HepG2 (cell line): ENCODE data around the gene GPR39. TPM values are rescaled to one million over a fixed set of nuclear protein-coding genes. Genes with fewer than 3 reads are reported as not detected.
A peak's percentile ranks its signal among the peaks of the same experiment; 100 is the strongest.

Experiments used
- GATA4 ChIP-seq: sonication (generic); IDR thresholded peaks from 2 replicates; pipeline ENCODE4 v1.6.1; 2016; ENCODE audit warnings: antibody characterized with exemption, low read depth, borderline replicate concordance
- MBNL3 ChIP-seq: fragments of 250-450 bp; sonication (Bioruptor Pico); conservative IDR thresholded peaks from 2 replicates; pipeline ENCODE4 v1.8.0; 2022; ENCODE audit warnings: mild to moderate bottlenecking, inconsistent platforms
- MED1 ChIP-seq: sonication (generic); formaldehyde crosslinking; IDR thresholded peaks from 2 replicates; pipeline ENCODE4 v1.4.0; 2020; ENCODE audit warnings: missing genetic modification reagents
- MEIS2 ChIP-seq: sonication (generic); formaldehyde crosslinking; IDR thresholded peaks from 2 replicates; pipeline ENCODE4 v1.9.0; 2021; ENCODE audit warnings: mild to moderate bottlenecking, missing genetic modification reagents
- RAD21 ChIP-seq: fragments of 450-650 bp; formaldehyde crosslinking; IDR thresholded peaks from 2 replicates; pipeline ENCODE4 v1.5.0; 2020; ENCODE audit warnings: mild to moderate bottlenecking
- REST ChIP-seq, 2 experiments: IDR thresholded peaks; 2 replicates each; pipeline ENCODE4 v1.6.1; 2011 to 2012; ENCODE audit warnings: low read length in 2 of 2, borderline replicate concordance in 1 of 2, low read depth in 1 of 2, mild to moderate bottlenecking in 1 of 2, moderate library complexity in 1 of 2
- SCMH1 ChIP-seq: sonication (generic); formaldehyde crosslinking; IDR thresholded peaks from 2 replicates; pipeline ENCODE4 v1.9.0; 2021; ENCODE audit warnings: missing genetic modification reagents, mild to moderate bottlenecking, borderline replicate concordance
- SP5 ChIP-seq: IDR thresholded peaks from 2 replicates; pipeline ENCODE4 v1.6.1; 2016; ENCODE audit warnings: low read depth, borderline replicate concordance
- ZNF337 ChIP-seq: sonication (generic); formaldehyde crosslinking; IDR thresholded peaks from 2 replicates; pipeline ENCODE4 v1.5.1; 2020; ENCODE audit warnings: missing genetic modification reagents, low read depth, mild to moderate bottlenecking, borderline replicate concordance
- ZNF501 ChIP-seq: sonication (generic); formaldehyde crosslinking; IDR thresholded peaks from 2 replicates; pipeline ENCODE4 v1.5.1; 2020; ENCODE audit warnings: mild to moderate bottlenecking, moderate library complexity, missing genetic modification reagents
- ZNF674 ChIP-seq: sonication (generic); formaldehyde crosslinking; IDR thresholded peaks from 2 replicates; pipeline ENCODE4 v1.5.0; 2020; ENCODE audit warnings: low read depth, mild to moderate bottlenecking, missing genetic modification reagents
- ZNF800 ChIP-seq: sonication (generic); formaldehyde crosslinking; IDR thresholded peaks from 2 replicates; pipeline ENCODE4 v1.4.0; 2020; ENCODE audit warnings: missing genetic modification reagents
- polyA plus RNA-seq, 8 experiments: library from polyadenylated mRNA; depleted of rRNA in 3 of 8; stranded (reverse) in 7 of 8; unstranded in 1 of 8; fragments of >200 nt; fragmentation: Illumina TruSeq in 4 of 8; extraction: Trizol in 4 of 8; gene quantifications; 2 replicates each; pipeline versions ENCODE4 v1.2.1 to v1.2.3, GENCODE V29; 2011 to 2016; ENCODE audit warnings: low read depth in 4 of 8, missing spikeins in 1 of 8, mixed read lengths in 1 of 8; ENCODE audit not compliant: insufficient read depth in 1 of 8
- total RNA-seq, 5 experiments: library from RNA; depleted of rRNA; stranded (reverse); fragments of >200 nt; fragmentation: Illumina TruSeq; extraction: Trizol; gene quantifications; 2 replicates each; pipeline ENCODE4 v1.2.3, GENCODE V29; 2016; ENCODE audit warnings: low read depth in 1 of 5
- TF ChIP-seq, protein P1 (sequence below): sonication (generic); formaldehyde crosslinking; IDR thresholded peaks from 2 replicates; pipeline ENCODE4 v1.5.1; 2020; ENCODE audit warnings: missing genetic modification reagents, mild to moderate bottlenecking, borderline replicate concordance
- TF ChIP-seq, protein P2 (sequence below): IDR thresholded peaks from 2 replicates; pipeline ENCODE4 v1.6.1; 2012; ENCODE audit warnings: low read depth, low read length, improper control_type of control experiment

GPR39 gene
- total and polyA plus RNA-seq, 2 of the 13 experiments (the other 11 are each of a cell fraction or from before 2014, with no cell fraction given) = 0.16 to 0.62 TPM

DNA sequence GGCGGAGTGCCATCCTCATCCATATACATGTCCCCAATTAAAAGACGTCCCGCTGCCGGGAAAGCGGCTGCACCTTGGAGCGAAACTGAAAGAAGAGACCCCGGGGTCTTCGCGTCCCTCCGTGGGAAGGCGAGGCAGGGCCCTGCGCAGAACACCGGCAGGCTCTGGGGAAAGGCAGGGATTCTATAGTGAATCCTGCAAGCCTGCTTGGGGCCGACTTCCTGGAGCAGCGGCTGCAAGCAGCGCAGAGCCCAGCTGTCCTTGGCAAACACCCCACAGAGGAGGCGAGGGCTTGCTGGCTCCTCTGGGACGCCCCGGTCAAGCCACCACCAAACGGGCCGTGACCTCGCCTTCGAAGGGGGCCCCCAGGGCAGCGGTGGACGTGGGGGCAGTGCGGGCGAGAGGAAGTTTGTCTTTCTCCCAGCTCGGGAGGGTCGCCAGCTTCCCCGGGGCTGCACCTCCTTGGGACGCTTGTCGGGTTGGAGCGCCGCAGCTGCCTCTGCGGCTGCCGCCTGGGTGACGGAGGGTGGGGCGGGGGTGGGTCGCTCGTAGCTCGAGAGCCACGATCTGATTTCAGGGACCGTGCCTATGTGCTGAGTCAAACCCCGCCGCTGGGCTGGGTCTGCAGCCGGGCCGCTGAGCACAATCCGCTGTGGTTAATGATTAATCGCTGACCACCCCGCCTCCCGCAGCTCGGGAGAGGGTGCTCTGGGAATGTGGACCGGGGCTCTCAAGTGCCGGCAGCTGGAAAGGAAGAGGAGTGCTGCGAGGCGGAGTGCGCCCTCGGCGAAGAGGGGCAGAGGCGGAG is 486 bp upstream of the GPR39 start (continued):
- TF ChIP-seq, protein P1, sequence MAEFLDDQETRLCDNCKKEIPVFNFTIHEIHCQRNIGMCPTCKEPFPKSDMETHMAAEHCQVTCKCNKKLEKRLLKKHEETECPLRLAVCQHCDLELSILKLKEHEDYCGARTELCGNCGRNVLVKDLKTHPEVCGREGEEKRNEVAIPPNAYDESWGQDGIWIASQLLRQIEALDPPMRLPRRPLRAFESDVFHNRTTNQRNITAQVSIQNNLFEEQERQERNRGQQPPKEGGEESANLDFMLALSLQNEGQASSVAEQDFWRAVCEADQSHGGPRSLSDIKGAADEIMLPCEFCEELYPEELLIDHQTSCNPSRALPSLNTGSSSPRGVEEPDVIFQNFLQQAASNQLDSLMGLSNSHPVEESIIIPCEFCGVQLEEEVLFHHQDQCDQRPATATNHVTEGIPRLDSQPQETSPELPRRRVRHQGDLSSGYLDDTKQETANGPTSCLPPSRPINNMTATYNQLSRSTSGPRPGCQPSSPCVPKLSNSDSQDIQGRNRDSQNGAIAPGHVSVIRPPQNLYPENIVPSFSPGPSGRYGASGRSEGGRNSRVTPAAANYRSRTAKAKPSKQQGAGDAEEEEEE (CRISPR knock-in tag) = no peak
- TF ChIP-seq MED1 (CRISPR knock-in tag) (no peak), REST (IDR thresholded peaks at IDR 0.05; ENCODE audit: borderline replicate concordance in 1 of 2, low read depth in 1 of 2, low read length in 2 of 2) (no peak), RAD21 (peak; percentile 34; the same call in 1 of the 2 replicates), MBNL3 (no peak), ZNF337 (CRISPR knock-in tag) (no peak), ZNF501 (peak; percentile 76), SP5 (CRISPR knock-in tag) (peak; percentile 66; the same call in 1 of the 2 replicates), GATA4 (no peak; the same call in 1 of the 2 replicates), MEIS2 (CRISPR knock-in tag) (no peak), ZNF674 (no peak), ZNF800 (CRISPR knock-in tag) (no peak), SCMH1 (no peak)
- TF ChIP-seq, protein P2, sequence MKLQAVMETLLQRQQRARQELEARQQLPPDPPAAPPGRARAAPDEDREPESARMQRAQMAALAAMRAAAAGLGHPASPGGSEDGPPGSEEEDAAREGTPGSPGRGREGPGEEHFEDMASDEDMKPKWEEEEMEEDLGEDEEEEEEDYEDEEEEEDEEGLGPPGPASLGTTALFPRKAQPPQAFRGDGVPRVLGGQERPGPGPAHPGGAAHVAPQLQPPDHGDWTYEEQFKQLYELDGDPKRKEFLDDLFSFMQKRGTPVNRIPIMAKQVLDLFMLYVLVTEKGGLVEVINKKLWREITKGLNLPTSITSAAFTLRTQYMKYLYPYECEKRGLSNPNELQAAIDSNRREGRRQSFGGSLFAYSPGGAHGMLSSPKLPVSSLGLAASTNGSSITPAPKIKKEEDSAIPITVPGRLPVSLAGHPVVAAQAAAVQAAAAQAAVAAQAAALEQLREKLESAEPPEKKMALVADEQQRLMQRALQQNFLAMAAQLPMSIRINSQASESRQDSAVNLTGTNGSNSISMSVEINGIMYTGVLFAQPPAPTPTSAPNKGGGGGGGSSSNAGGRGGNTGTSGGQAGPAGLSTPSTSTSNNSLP = peak; percentile 68
